GM23248 (cell line): ENCODE results near the gene SDC1. TPM values are rescaled to one million over a fixed set of nuclear protein-coding genes. Genes with fewer than 3 reads are reported as not detected.

ENCODE experiments used
- DNase-seq: peaks from one replicate; pipeline ENCODE4 v3.0.0-alpha.2; 2015
- H2AFZ ChIP-seq: fragments of 200-600 bp; sonication (generic); 2 replicates; pipeline ENCODE4 v1.6.1; 2016; ENCODE audit warnings: antibody characterized with exemption
- H3F3A ChIP-seq: fragments of 200-600 bp; sonication (generic); 2 replicates; pipeline ENCODE4 v1.6.1; 2016; ENCODE audit warnings: mild to moderate bottlenecking, antibody characterized with exemption, mixed run types; ENCODE audit not compliant: insufficient read depth
- H3K27ac ChIP-seq: fragments of 200-600 bp; sonication (generic); 2 replicates; pipeline ENCODE4 v1.5.1; 2016; ENCODE audit warnings: mild to moderate bottlenecking
- H3K27me3 ChIP-seq: fragments of 200-600 bp; sonication (generic); replicated peaks from 2 replicates; pipeline ENCODE4 v1.6.1; 2016; ENCODE audit warnings: mild to moderate bottlenecking; ENCODE audit not compliant: insufficient read depth
- H3K36me3 ChIP-seq: fragments of 200-600 bp; sonication (generic); 2 replicates; pipeline ENCODE4 v1.6.1; 2016; ENCODE audit warnings: low read depth, mild to moderate bottlenecking
- H3K4me1 ChIP-seq: fragments of 200-600 bp; sonication (generic); 2 replicates; pipeline ENCODE4 v1.6.1; 2016; ENCODE audit warnings: mild to moderate bottlenecking; ENCODE audit not compliant: insufficient read depth
- H3K4me2 ChIP-seq: fragments of 200-600 bp; sonication (generic); one replicate; pipeline ENCODE4 v1.6.1; 2016; ENCODE audit warnings: mild to moderate bottlenecking; ENCODE audit not compliant: unreplicated experiment
- H3K4me3 ChIP-seq: fragments of 200-600 bp; sonication (generic); 2 replicates; pipeline ENCODE4 v1.5.1; 2016; ENCODE audit warnings: mild to moderate bottlenecking
- H3K79me2 ChIP-seq: fragments of 200-600 bp; sonication (generic); 2 replicates; pipeline ENCODE4 v1.6.1; 2016; ENCODE audit warnings: mild to moderate bottlenecking; ENCODE audit not compliant: insufficient read depth
- H3K9ac ChIP-seq: fragments of 200-600 bp; sonication (generic); 2 replicates; pipeline ENCODE4 v1.6.1; 2016; ENCODE audit warnings: mild to moderate bottlenecking
- H3K9me2 ChIP-seq: fragments of 200-600 bp; sonication (generic); 2 replicates; pipeline ENCODE4 v1.6.1; 2016; ENCODE audit warnings: mixed run types, mild to moderate bottlenecking, moderate library complexity; ENCODE audit not compliant: insufficient read depth
- H3K9me3 ChIP-seq: fragments of 200-600 bp; sonication (generic); one replicate; pipeline ENCODE4 v1.6.1; 2017; ENCODE audit warnings: low read depth
- H4K20me1 ChIP-seq: fragments of 200-600 bp; sonication (generic); 2 replicates; pipeline ENCODE4 v1.6.0; 2016; ENCODE audit not compliant: insufficient read depth
- EZH2 ChIP-seq: fragments of 200-600 bp; sonication (generic); IDR thresholded peaks from 2 replicates; pipeline ENCODE4 v1.6.1; 2018; ENCODE audit warnings: antibody characterized with exemption, mild to moderate bottlenecking; ENCODE audit not compliant: insufficient read depth, poor library complexity, severe bottlenecking
- EZH2phosphoT487 ChIP-seq: fragments of 200-600 bp; sonication (generic); IDR thresholded peaks from 2 replicates; pipeline ENCODE4 v1.6.1; 2018; ENCODE audit warnings: antibody characterized with exemption, moderate library complexity, mild to moderate bottlenecking, low read depth; ENCODE audit not compliant: insufficient read depth
- WGBS, 2 experiments: methylation state at CpG; one replicate each; pipeline ENCODE4 v1.1.6; 2015 to 2017; ENCODE audit warnings: low lambda C conversion rate in 2 of 2, low coverage in 1 of 2; ENCODE audit errors: missing lambda C conversion rate in 2 of 2; 5-methylcytosine and 5-hydroxymethylcytosine counted together
- in situ Hi-C: fragments of 300-500 bp; cut with MboI; formaldehyde crosslinking; loops from 2 replicates; pipeline ENCODE4 v1.15.0; 2020
- polyA plus RNA-seq: library from polyadenylated mRNA; unstranded; fragments of >200 nt; fragmentation: Nextera tagmentation; extraction: Ambion mirVana; gene quantifications from 2 replicates; pipeline ENCODE4 v1.2.1, GENCODE V29; 2016
- total RNA-seq: library from RNA; depleted of rRNA; stranded (reverse); fragments of >200 nt; shearing (Covaris generic); gene quantifications from 2 replicates; pipeline ENCODE4 v1.2.3, GENCODE V29; 2014

The SDC1 gene
- total and polyA plus RNA-seq, 2 experiments from 2014 or later, result 24.5 to 33.1 TPM

GRCh38 chr2:20216130-20217025 lies 8.6 kb downstream of the SDC1 start:
- DNase-seq, result no peak
- Histone ChIP-seq H3K9ac (no peak overlapping the region), H3K9me2 (no peaks in the 10 kb centered on the region), H4K20me1 (no peaks in the 10 kb centered on the region), H3K27ac (no peak overlapping the region), H3K4me1 (peaks cover 9% of the 10 kb centered on the region), H3K27me3 (no peaks in the 10 kb centered on the region), H3K9me3 (no peaks in the 10 kb centered on the region), H2AFZ (no peak overlapping the region), H3K4me3 (no peak overlapping the region), H3K79me2 (no peaks in the 10 kb centered on the region), H3K36me3 (no peaks in the 10 kb centered on the region), H3F3A (peaks cover 11% of the 10 kb centered on the region), H3K4me2 (no peak overlapping the region)
- in situ Hi-C loops, result no loop called here
- TF ChIP-seq EZH2phosphoT487 (no peak), EZH2 (no peak)
- WGBS, 2 experiments, result 85 to 87% methylated on average over 22 of the region's 22 CpGs

DNA sequence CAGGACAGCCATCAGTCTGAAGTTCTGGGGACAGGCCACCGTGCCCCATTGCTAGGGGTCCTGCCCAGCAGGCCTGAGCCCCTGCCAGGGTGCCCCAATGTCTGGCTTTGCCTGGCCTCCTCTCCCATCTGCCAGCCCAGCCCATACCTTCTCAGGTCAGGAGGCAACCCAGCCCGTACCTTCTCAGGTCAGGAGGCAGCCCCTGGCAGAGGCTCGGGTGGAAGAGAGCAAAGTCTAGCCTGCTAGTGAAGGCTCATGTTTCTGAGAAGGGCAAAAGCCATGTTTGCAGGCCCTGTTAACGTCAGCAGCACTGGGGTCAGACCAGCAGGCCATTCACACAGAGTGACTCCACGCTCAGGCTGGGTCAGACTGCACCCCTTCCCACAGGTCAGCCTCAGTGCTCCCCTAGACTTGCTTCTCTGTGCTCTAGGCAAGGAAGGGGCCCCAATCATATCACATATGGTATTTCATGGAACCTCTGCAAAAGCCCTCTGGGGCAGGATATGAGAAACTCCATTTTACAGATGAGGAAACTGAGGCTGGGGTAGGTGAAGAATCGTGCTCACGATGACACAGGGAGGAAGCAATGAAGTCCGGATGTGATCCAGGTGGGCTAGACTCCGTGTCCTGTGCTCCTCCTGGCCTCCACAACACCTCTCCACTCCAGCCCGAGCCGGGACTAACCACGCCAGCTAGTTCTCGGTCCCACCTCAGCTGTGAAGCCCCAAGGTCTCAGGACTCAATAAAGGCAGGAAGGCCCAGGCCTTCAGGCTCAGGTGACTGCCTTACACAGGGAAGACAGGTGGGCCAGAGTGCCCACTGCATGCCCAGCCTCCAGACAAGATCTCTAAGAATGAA lies 9.5 kb downstream of the SDC1 start:
- Histone ChIP-seq H3K36me3 (no peaks in the 10 kb centered on the region), H3K4me2 (no peak overlapping the region), H3K4me1 (no peaks in the 10 kb centered on the region), H2AFZ (no peak overlapping the region), H3K4me3 (no peak overlapping the region), H3K79me2 (no peaks in the 10 kb centered on the region), H3K27me3 (no peaks in the 10 kb centered on the region), H3K9me3 (no peaks in the 10 kb centered on the region), H3K9me2 (no peaks in the 10 kb centered on the region), H3F3A (0 out of 2 replicates have a peak, but pooled peaks cover 1% of the 10 kb centered on the region), H4K20me1 (no peaks in the 10 kb centered on the region), H3K9ac (no peak overlapping the region), H3K27ac (no peak overlapping the region)
- DNase-seq, result no peak
- in situ Hi-C loops, result no loop called here
- no peak for TF ChIP-seq EZH2
- TF ChIP-seq EZH2phosphoT487, result no peak
- 86 to 90% methylated on average over 13 of the region's 13 CpGs for WGBS, 2 experiments

GRCh38 chr2:20214566-20215182 lies 10.3 kb downstream of the SDC1 start:
- Histone ChIP-seq H3K9me3 (no peaks in the 10 kb centered on the region), H3K9me2 (no peaks in the 10 kb centered on the region), H3K4me2 (no peak overlapping the region), H3K4me3 (no peak overlapping the region), H3K27me3 (no peaks in the 10 kb centered on the region), H3K27ac (no peak overlapping the region), H2AFZ (no peak overlapping the region), H4K20me1 (no peaks in the 10 kb centered on the region), H3K4me1 (no peaks in the 10 kb centered on the region), H3F3A (no peaks in the 10 kb centered on the region), H3K79me2 (no peaks in the 10 kb centered on the region), H3K36me3 (no peaks in the 10 kb centered on the region), H3K9ac (no peak overlapping the region)
- in situ Hi-C loops, result no loop called here
- WGBS, 2 experiments, result 56 to 83% methylated on average over 2 of the region's 2 CpGs
- no peak for TF ChIP-seq EZH2
- TF ChIP-seq EZH2phosphoT487, result no peak
- no peak for DNase-seq

- Histone ChIP-seq H3F3A (no peaks in the 10 kb centered on the region), H3K4me3 (no peak overlapping the region), H3K9me3 (no peaks in the 10 kb centered on the region), H3K79me2 (no peaks in the 10 kb centered on the region), H3K4me1 (no peaks in the 10 kb centered on the region), H3K27ac (no peak overlapping the region), H4K20me1 (no peaks in the 10 kb centered on the region), H3K9me2 (no peaks in the 10 kb centered on the region), H3K9ac (no peak overlapping the region), H3K4me2 (no peak overlapping the region), H3K36me3 (no peaks in the 10 kb centered on the region), H2AFZ (no peak overlapping the region), H3K27me3 (no peaks in the 10 kb centered on the region)
- 76 to 78% methylated on average over 9 of the region's 9 CpGs for WGBS, 2 experiments
- in situ Hi-C loops, result no loop called here
- TF ChIP-seq EZH2 (no peak), EZH2phosphoT487 (no peak)
- DNase-seq, result no peak
Measured at GRCh38 chr2:20213651-20214565, 11.0 kb downstream of the SDC1 start.
